Measurements from ENCODE around the gene PLCH2. TPM values are rescaled to one million over a fixed set of nuclear protein-coding genes. Genes with fewer than 3 reads are reported as not detected.
"Not testable (repeated sequence)": the region's sequence is repeated elsewhere in the genome, so short reads cannot be mapped to it uniquely, and the experiment has no call there.

PLCH2 gene
- total RNA-seq, 1 donor from 2014 or later, result 2.9 TPM

DNA sequence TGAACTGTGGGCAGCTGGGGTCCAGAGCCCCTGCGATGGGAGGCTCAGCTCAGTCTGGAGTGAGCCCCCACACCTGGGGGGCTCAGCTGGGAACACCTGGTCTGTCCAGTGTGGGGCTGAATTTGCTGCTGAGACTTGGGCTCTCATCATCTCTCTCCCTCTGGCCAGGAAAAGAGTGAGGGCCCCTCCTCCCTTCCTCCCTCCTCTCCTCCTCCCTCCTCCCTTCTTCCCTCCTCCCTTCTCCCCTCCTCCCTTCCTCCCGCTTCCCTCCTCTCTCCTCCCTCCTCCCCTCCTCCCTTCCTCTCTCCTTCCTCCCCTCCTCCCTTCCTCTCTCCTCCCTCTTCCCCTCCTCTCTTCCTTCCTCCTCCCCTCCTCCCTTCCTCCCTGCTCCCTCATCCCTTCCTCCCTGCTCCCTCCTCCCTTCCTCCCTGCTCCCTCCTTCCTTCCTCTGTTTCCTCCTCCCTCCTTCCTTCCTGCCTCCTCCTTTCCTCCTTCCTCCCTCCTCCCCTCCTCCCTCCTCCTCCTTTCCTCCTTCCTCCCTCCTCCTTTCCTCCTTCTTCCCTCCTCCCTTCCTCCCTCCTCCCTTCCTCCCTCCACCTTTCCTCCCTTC, 40.2 kb upstream of the PLCH2 start:
- H3K36me3 Mint-ChIP-seq (ENCODE audit: low read depth), result no peaks in the 10 kb centered on the region
- H3K27me3 Mint-ChIP-seq (ENCODE audit: insufficient read depth), result no peaks in the 10 kb centered on the region
- H3K4me1 Mint-ChIP-seq (ENCODE audit: low read depth), result no peaks in the 10 kb centered on the region
- intact Hi-C loops (cut with micrococcal nuclease), result no loop called here
- H3K27ac Mint-ChIP-seq, result no peak overlapping the region
- no peak overlapping the region for H3K4me3 Mint-ChIP-seq
- no peak for DNase-seq (ENCODE audit: low spot score)
- no peaks in the 10 kb centered on the region for H3K9me3 Mint-ChIP-seq

DNA sequence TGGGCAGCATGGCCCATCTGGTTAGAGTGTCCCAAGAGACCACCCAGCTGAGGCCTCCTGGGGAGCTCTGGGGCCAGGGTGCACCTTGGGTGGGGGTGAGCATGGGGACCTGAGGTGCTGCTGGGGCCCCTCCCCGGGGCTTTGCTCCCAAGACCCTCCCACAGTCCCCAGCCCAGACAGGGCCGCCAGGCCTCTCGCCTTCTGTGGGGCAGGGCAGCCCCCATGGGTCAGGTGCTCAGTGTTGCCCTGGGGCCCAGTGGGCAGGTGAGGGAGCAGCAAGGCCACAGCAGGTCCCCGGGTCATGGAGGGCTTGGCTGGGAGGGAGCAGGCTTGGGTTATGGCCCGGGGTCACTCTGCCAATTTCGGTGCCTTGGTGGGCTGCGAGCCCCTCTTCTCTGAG, 39.2 kb upstream of the PLCH2 start:
- no peaks in the 10 kb centered on the region for H3K4me1 Mint-ChIP-seq (ENCODE audit: low read depth)
- no peak overlapping the region for H3K4me3 Mint-ChIP-seq
- H3K36me3 Mint-ChIP-seq (ENCODE audit: low read depth), result no peaks in the 10 kb centered on the region
- intact Hi-C loops (cut with micrococcal nuclease), result no loop called here
- H3K9me3 Mint-ChIP-seq, result no peaks in the 10 kb centered on the region
- no peak overlapping the region for H3K27ac Mint-ChIP-seq
- DNase-seq (ENCODE audit: low spot score), result no peak
- H3K27me3 Mint-ChIP-seq (ENCODE audit: insufficient read depth), result no peaks in the 10 kb centered on the region

DNA sequence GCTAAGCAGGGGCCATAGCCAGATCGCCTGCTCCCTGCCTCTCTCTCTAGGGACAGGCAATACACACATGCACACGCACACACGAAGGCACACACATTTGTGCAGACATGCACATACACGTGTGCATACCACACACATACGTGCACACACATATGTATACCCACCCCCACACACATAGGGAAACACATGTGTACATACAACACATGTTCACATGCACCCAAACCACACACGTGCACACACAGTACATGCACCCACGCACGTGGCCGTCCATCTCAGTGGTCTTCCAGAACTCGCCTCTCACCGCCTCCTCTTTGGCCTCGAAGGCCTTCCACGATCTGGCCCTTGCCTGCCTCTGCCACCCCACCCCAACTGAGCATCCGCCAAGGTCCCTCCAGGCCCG, 38.5 kb upstream of the PLCH2 start:
- DNase-seq (ENCODE audit: low spot score), result no peak
- intact Hi-C loops (cut with micrococcal nuclease), result no loop called here
- Mint-ChIP-seq H3K27ac (no peak overlapping the region), H3K36me3 (ENCODE audit: low read depth) (no peaks in the 10 kb centered on the region), H3K4me1 (ENCODE audit: low read depth) (no peaks in the 10 kb centered on the region), H3K9me3 (no peaks in the 10 kb centered on the region), H3K4me3 (no peak overlapping the region), H3K27me3 (ENCODE audit: insufficient read depth) (peaks cover 4% of the 10 kb centered on the region)

DNA sequence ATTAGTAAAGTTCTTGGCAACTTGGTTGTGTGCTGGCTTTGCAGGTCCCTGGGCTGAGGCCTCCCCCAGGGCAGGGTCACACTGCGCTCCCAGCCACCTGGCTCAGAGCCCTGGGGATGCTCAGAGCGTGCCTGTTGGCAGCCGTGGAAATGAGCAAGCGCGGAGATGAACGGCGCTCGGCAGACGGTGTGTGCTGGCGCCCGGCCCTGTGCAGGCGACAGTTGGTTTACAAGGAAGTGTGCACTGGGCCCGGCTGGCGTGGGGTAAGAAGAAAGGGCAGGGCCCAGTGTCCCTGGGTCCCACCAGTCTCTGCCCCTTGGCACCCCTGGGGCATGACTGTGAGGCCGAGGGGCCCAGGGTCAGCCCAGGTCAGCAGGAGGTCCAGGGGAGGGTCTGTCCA, 38.1 kb upstream of the PLCH2 start:
- no peak for DNase-seq (ENCODE audit: low spot score)
- Mint-ChIP-seq H3K36me3 (ENCODE audit: low read depth) (no peaks in the 10 kb centered on the region), H3K27ac (no peak overlapping the region), H3K4me3 (no peak overlapping the region), H3K27me3 (ENCODE audit: insufficient read depth) (peaks cover 7% of the 10 kb centered on the region), H3K4me1 (ENCODE audit: low read depth) (no peaks in the 10 kb centered on the region), H3K9me3 (no peaks in the 10 kb centered on the region)
- intact Hi-C loops (cut with micrococcal nuclease), result no loop called here

DNA sequence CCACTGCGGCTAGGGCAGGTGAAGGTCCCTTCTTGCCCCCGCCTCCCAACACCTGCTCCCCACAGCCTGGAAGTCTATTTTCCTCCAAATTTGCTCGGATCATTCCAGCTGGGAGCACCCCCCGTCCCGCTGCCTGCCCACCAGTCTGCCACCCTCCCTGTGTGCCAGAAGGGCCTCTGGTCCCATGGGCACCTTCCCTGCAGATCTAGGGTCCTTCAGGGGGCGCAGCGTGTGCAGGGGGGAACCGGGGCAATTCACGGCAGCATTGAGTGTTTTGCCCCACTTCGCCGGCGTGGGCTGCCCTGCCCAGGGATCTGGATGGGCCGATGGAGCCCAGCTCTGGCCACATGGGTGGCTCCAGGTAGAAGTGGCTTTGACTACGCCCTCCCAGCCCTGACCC, 37.4 kb upstream of the PLCH2 start:
- Mint-ChIP-seq H3K9me3 (no peaks in the 10 kb centered on the region), H3K4me1 (ENCODE audit: low read depth) (no peaks in the 10 kb centered on the region), H3K27ac (no peak overlapping the region), H3K4me3 (no peak overlapping the region), H3K36me3 (ENCODE audit: low read depth) (no peaks in the 10 kb centered on the region), H3K27me3 (ENCODE audit: insufficient read depth) (peaks cover 7% of the 10 kb centered on the region)
- DNase-seq (ENCODE audit: low spot score), result no peak
- intact Hi-C loops (cut with micrococcal nuclease), result no loop called here

DNA sequence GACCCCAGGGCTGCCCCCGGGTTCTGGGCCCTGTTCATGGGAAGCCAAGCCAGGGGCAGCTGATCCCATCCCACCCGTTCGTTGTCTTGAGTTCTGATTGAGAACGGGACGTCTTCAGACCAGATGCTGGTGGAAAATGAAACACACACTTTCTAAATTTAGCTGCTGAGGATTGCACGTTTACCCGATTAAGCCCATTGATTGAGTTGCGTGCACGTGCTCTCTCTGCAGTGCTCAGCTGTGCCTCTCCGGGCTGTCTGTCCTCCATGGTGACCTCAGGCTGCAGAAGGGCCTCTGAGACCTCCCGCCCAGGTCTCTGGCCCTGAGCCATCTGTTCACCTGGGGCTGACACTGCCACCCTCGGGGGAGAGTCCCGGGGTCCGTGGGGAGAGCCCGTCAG, 36.7 kb upstream of the PLCH2 start:
- peaks cover 7% of the 10 kb centered on the region for H3K27me3 Mint-ChIP-seq (ENCODE audit: insufficient read depth)
- no peaks in the 10 kb centered on the region for H3K9me3 Mint-ChIP-seq
- DNase-seq (ENCODE audit: low spot score), result no peak
- no peak overlapping the region for H3K4me3 Mint-ChIP-seq
- intact Hi-C loops (cut with micrococcal nuclease), result no loop called here
- H3K27ac Mint-ChIP-seq, result no peak overlapping the region
- no peaks in the 10 kb centered on the region for H3K4me1 Mint-ChIP-seq (ENCODE audit: low read depth)
- no peaks in the 10 kb centered on the region for H3K36me3 Mint-ChIP-seq (ENCODE audit: low read depth)

DNA sequence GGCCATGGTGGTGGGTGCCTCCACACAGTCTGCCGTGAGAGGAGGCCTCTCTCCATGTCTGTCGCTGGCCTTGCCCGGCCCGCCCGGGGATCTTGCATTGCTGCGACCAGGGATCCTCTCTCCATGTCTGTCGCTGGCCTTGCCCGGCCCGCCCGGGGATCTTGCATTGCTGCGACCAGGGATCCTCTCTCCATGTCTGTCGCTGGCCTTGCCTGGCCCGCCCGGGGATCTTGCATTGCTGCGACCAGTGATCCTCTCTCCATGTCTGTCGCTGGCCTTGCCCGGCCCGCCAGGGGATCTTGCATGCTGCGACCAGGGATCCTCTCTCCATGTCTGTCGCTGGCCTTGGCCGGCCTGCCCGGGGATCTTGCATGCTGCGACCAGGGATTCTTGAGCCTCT, 35.7 kb upstream of the PLCH2 start:
- H3K36me3 Mint-ChIP-seq (ENCODE audit: low read depth); H3K4me1 Mint-ChIP-seq (ENCODE audit: low read depth); H3K9me3 Mint-ChIP-seq; H3K4me3 Mint-ChIP-seq; H3K27ac Mint-ChIP-seq; intact Hi-C loops (cut with micrococcal nuclease): not testable (repeated sequence)
- DNase-seq (ENCODE audit: low spot score), result peak; percentile 3
- peaks cover 12% of the 10 kb centered on the region for H3K27me3 Mint-ChIP-seq (ENCODE audit: insufficient read depth)

DNA sequence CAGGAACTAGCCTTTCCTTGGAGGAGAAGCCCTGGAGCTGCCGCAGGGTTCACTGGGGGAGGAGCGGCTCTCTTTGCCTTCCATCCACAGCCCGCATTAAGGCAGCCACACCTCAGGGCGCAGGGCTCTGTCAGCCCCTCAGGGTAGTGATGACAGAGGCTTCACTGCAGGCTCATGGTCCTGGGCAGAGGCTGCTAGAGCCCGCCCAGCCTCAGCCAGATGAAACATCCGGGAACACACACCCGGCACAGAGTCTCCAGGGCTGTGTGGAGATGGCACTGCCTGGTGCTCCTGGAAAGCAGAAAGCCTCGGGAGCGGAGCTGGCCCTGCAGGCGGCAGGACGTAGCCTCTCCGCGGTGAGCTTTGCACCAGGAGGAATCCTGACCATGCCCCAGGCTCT, 34.3 kb upstream of the PLCH2 start:
- Mint-ChIP-seq H3K36me3 (ENCODE audit: low read depth) (no peaks in the 10 kb centered on the region), H3K27me3 (ENCODE audit: insufficient read depth) (peaks cover 12% of the 10 kb centered on the region), H3K27ac (no peak overlapping the region), H3K9me3 (no peaks in the 10 kb centered on the region), H3K4me3 (no peak overlapping the region), H3K4me1 (ENCODE audit: low read depth) (no peaks in the 10 kb centered on the region)
- DNase-seq (ENCODE audit: low spot score), result no peak
- intact Hi-C loops (cut with micrococcal nuclease), result no loop called here

DNA sequence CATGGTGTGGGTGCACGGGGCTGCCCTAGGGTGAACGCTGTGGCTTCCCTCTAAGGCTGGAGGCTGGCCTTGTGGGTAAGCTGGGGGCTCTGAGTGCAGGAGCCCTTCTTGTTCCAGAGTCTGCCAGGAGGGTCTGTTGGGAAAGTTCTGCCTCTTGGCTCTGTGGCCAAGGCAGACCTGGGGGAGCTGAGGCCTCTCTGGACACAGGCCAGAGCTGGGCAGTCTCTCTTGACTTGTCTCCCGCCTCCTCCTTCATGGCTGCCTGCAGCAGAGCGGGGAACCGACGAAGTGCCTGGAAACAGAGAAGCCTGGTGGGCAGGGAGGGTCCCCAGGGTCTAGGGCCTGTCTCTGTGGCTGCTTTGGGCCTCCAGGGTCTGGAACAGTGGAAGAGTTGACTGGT, 33.4 kb upstream of the PLCH2 start:
- Mint-ChIP-seq H3K36me3 (ENCODE audit: low read depth) (no peaks in the 10 kb centered on the region), H3K4me3 (no peak overlapping the region), H3K27me3 (ENCODE audit: insufficient read depth) (peaks cover 12% of the 10 kb centered on the region)

DNA sequence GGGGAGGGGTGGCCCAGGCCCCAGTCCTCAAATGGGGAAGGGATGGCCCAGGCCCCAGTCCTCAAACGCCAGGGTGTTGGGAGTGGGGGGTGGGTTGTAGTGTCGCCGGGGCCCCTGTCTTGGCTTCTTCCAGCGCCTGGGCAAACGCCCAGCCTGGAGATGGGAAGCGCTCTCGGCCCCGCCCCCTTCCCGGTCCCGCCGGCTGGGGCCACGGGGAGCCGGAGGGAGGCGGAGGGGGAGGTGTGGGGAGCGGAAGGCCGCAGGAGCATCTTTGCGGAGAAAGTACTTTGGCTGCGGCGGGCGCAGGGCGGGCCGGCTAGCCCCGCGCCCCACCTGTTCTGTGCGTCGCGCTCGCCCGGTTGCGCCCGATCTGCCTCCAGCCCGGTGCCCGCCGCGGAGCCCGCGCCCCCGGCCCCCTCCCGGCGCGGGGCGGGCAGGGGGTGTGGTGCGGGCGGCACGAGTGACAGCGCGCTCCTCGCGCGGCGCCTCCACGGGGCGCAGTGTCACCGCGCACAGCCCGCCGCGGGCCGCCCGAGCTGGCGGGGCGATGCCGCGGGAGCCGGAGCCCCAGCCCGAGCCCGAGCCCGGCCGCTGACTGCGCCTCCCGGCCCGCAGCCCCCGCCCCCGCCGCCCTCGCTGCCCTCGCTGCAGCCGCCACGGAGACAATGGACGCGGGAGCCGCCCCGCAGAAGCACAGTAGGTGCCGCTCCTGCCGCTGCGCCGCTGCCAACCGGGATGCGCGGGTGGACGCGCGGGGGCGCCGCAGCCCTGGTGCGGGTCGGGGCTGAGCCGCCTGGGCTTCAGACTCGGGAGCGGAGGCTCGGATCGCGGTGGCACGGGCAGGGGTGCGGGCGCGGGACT, 32.6 kb upstream of the PLCH2 start:
- Mint-ChIP-seq H3K36me3 (ENCODE audit: low read depth) (no peaks in the 10 kb centered on the region), H3K4me1 (ENCODE audit: low read depth) (no peaks in the 10 kb centered on the region), H3K9me3 (no peaks in the 10 kb centered on the region), H3K27ac (no peak overlapping the region), H3K4me3 (no peak overlapping the region), H3K27me3 (ENCODE audit: insufficient read depth) (peaks cover 12% of the 10 kb centered on the region)
- DNase-seq (ENCODE audit: low spot score), result no peak
- intact Hi-C loops (cut with micrococcal nuclease), result no loop called here

More for the DNA sequence above, 33.4 kb upstream of the PLCH2 start:
- no peaks in the 10 kb centered on the region for H3K9me3 Mint-ChIP-seq
- intact Hi-C loops (cut with micrococcal nuclease), result no loop called here
- no peak for DNase-seq (ENCODE audit: low spot score)
- no peaks in the 10 kb centered on the region for H3K4me1 Mint-ChIP-seq (ENCODE audit: low read depth)
- H3K27ac Mint-ChIP-seq, result no peak overlapping the region

DNA sequence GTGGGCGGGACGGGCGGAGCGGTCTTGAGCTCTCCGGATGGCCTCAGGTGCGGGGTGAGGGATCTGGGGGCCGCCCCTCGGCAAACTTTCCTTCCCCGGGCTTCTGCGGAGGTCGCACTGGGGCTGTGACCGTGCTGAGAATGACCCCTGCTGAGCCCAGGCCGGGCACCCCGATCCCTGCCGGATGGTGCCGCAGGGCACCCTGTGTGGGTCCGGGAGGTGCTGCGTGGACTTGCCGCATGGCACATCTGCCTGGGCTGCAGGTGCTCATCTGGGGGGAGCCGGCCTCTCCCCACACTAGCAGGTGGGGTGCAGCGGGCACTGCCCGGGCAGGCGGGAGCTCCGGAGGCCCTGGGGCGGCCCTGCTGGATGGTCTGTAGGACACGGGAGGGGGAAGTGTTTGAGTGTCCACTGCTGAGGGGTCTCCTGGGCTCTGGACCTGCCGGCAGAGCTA, 31.9 kb upstream of the PLCH2 start:
- intact Hi-C loops (cut with micrococcal nuclease), result no loop called here
- H3K4me1 Mint-ChIP-seq (ENCODE audit: low read depth), result no peaks in the 10 kb centered on the region
- no peak overlapping the region for H3K4me3 Mint-ChIP-seq
- no peak for DNase-seq (ENCODE audit: low spot score)
- H3K36me3 Mint-ChIP-seq (ENCODE audit: low read depth), result no peaks in the 10 kb centered on the region
- H3K9me3 Mint-ChIP-seq, result no peaks in the 10 kb centered on the region
- H3K27ac Mint-ChIP-seq, result no peak overlapping the region
- peaks cover 12% of the 10 kb centered on the region for H3K27me3 Mint-ChIP-seq (ENCODE audit: insufficient read depth)

DNA sequence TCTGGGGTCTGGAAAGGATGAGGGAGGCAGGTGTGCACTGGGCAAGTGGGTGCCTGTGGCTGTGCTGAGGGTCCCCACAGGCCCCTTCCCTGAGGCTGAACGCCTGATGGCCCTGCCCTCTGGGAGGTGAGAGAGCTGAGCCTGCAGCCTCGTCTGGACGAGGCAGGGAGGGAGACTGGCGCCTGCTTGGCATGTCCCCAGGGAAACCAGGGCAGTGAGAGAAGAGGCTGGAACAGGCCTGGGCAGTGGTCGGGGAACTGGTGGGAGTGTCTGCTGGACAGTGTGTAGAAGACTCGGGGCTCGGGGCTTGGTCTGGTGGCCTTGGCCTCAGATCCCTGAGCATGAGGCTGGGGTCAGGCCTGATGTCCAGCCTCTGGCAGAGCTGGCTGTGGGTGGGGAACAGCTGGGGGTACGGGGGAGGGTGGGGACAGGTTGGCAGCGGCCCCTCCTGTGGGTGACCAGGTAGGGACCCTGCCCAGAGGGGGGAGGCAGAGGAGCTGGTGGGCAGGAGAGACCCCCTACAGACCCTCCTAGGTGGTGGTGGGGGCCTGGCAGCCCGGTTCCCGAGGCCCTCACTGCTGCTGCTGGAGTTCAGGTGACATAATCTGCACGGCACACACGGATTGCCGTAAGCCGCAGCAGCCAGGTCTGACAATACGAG, 30.8 kb upstream of the PLCH2 start:
- no peaks in the 10 kb centered on the region for H3K36me3 Mint-ChIP-seq (ENCODE audit: low read depth)
- no peaks in the 10 kb centered on the region for H3K9me3 Mint-ChIP-seq
- H3K4me3 Mint-ChIP-seq, result no peak overlapping the region
- no peak for DNase-seq (ENCODE audit: low spot score)
- peaks cover 12% of the 10 kb centered on the region for H3K27me3 Mint-ChIP-seq (ENCODE audit: insufficient read depth)
- no peak overlapping the region for H3K27ac Mint-ChIP-seq
- intact Hi-C loops (cut with micrococcal nuclease), result no loop called here
- no peaks in the 10 kb centered on the region for H3K4me1 Mint-ChIP-seq (ENCODE audit: low read depth)

DNA sequence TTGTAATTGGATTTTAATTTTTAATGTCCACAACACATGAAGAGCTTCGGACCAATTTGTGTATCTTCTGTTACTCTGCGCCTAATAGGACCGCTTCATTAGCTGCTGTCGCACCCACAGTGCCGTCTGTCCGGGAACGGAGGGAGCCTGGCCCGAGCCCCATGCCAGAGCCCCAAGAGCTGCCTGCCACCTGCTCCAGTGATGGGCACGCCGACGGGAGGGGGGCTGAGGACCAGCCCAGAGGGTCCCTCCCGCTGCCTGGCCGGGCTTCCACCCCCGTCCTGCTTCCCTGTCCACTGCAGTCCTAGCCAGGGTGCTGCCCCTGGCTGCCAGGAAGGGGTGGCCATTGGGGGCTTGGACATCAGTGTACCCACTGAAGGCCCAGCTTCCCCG, 30.3 kb upstream of the PLCH2 start:
- H3K27ac Mint-ChIP-seq, result no peak overlapping the region
- no peaks in the 10 kb centered on the region for H3K36me3 Mint-ChIP-seq (ENCODE audit: low read depth)
- H3K4me1 Mint-ChIP-seq (ENCODE audit: low read depth), result no peaks in the 10 kb centered on the region
- intact Hi-C loops (cut with micrococcal nuclease), result no loop called here
- no peak for DNase-seq (ENCODE audit: low spot score)
- H3K27me3 Mint-ChIP-seq (ENCODE audit: insufficient read depth), result peaks cover 12% of the 10 kb centered on the region
- no peak overlapping the region for H3K4me3 Mint-ChIP-seq
- H3K9me3 Mint-ChIP-seq, result no peaks in the 10 kb centered on the region

Measured in activated T-helper 1 cell treated with anti-CD3 and anti-CD28 coated beads, Interleukin-12 subunit alpha, Interleukin-12 subunit beta, Interleukin-2, Interleukin-4 antibody, amounts not matched to agents 30 ng/mL and 10 ng/mL and 1 ng/mL, durations not matched to agents 14 hours and 24 hours and 36 hours (primary cell).